GM12878 (cell line): Measurements from ENCODE around the gene RNASEH2A.

Experiments
- EP300 ChIP-seq, 2 experiments: fragments of 150-350 bp in 1 of 2; IDR thresholded peaks; 2 replicates each; pipeline ENCODE4 v1.6.1; 2011 to 2012; ENCODE audit warnings: low read depth in 2 of 2, low read length in 2 of 2, borderline replicate concordance in 1 of 2, improper control_type of control experiment in 1 of 2, inconsistent platforms in 1 of 2; ENCODE audit not compliant: control insufficient read depth in 1 of 2
- POLR2A ChIP-seq: IDR thresholded peaks from 2 replicates; pipeline ENCODE4 v1.6.1; 2011; ENCODE audit warnings: low read depth, mild to moderate bottlenecking, low read length
- ZNF274 ChIP-seq: IDR thresholded peaks from one replicate; pipeline ENCODE4 v1.8.0; 2011; ENCODE audit not compliant: insufficient read length, insufficient read depth

GRCh38 chr19:12785431-12786031, 20.9 kb upstream of the RNASEH2A start:
- TF ChIP-seq ZNF274 (no peak), POLR2A (no peak), EP300 (IDR thresholded peaks at IDR 0.05; ENCODE audit: borderline replicate concordance in 1 of 2, control insufficient read depth in 1 of 2, low read depth in 2 of 2, low read length in 2 of 2) (no peak)
